ENCODE data around the gene CCDC13.

- TF ChIP-seq POLR2AphosphoS5 (IDR thresholded peaks at IDR 0.05) = no peak
- no peak for TF ChIP-seq CTCF (IDR thresholded peaks at IDR 0.05)
- no peak for TF ChIP-seq POLR2A (IDR thresholded peaks at IDR 0.05)
- no peak for TF ChIP-seq EP300 (IDR thresholded peaks at IDR 0.05; ENCODE audit: low read depth)
Measured at GRCh38 chr3:42822828-42823227, 49.8 kb upstream of the CCDC13 start.
